H1 (cell line): Measurements from ENCODE around the gene CD52. TPM values are rescaled to one million over a fixed set of nuclear protein-coding genes. Genes with fewer than 3 reads are reported as not detected.

Experiments
- ASH2L ChIP-seq: fragments of 200-600, 300-600 bp; sonication (generic); IDR thresholded peaks from one replicate; pipeline ENCODE4 v1.7.1; 2017; ENCODE audit warnings: low read length
- BCL11A ChIP-seq, 2 experiments: IDR thresholded peaks; one replicate each; pipeline ENCODE4 v1.6.1; 2011; ENCODE audit warnings: low read depth in 2 of 2, low read length in 2 of 2, mild to moderate bottlenecking in 2 of 2
- CHD1 ChIP-seq: IDR thresholded peaks from 2 replicates; pipeline ENCODE4 v1.6.1; 2012; ENCODE audit warnings: low read depth, low read length, improper control_type of control experiment
- EP300 ChIP-seq, 2 experiments: IDR thresholded peaks; 1 replicate in 1 of 2; 2 replicates in 1 of 2; pipeline ENCODE4 v1.6.1; 2011 to 2012; ENCODE audit warnings: low read depth in 2 of 2, low read length in 2 of 2, mild to moderate bottlenecking in 2 of 2, borderline replicate concordance in 1 of 2, inconsistent platforms in 1 of 2, moderate library complexity in 1 of 2
- FOSL1 ChIP-seq: IDR thresholded peaks from 2 replicates; pipeline ENCODE4 v1.6.1; 2011; ENCODE audit warnings: mild to moderate bottlenecking, low read depth, low read length, moderate library complexity; ENCODE audit not compliant: insufficient read depth
- GABPA ChIP-seq: IDR thresholded peaks from 2 replicates; pipeline ENCODE4 v1.6.1; 2011; ENCODE audit warnings: mild to moderate bottlenecking, low read length, moderate library complexity, borderline replicate concordance; ENCODE audit not compliant: insufficient read depth
- KDM5A ChIP-seq: fragments of 200-600 bp; IDR thresholded peaks from 2 replicates; pipeline ENCODE4 v1.7.1; 2012; ENCODE audit warnings: mild to moderate bottlenecking, low read length, inconsistent platforms, mixed read lengths
- NANOG ChIP-seq: IDR thresholded peaks from 2 replicates; pipeline ENCODE4 v1.6.1; 2011; ENCODE audit warnings: low read length, low read depth, mild to moderate bottlenecking, inconsistent platforms; ENCODE audit not compliant: insufficient read depth, poor library complexity, severe bottlenecking
- SIX5 ChIP-seq: IDR thresholded peaks from 2 replicates; pipeline ENCODE4 v1.6.1; 2011; ENCODE audit warnings: mild to moderate bottlenecking, low read depth, low read length
- TAF7 ChIP-seq: optimal IDR thresholded peaks from 2 replicates; pipeline ENCODE3; 2011; ENCODE audit warnings: low read depth, mild to moderate bottlenecking, inconsistent platforms, low read length, moderate library complexity, borderline replicate concordance
- TEAD4 ChIP-seq: IDR thresholded peaks from 2 replicates; pipeline ENCODE4 v1.6.1; 2012; ENCODE audit warnings: low read depth, low read length, inconsistent platforms, mixed read lengths
- polyA plus RNA-seq, 7 experiments: library from polyadenylated mRNA; depleted of rRNA in 3 of 7; stranded (reverse) in 5 of 7; unstranded in 2 of 7; fragments of >200 nt in 5 of 7; fragments of 200-250 nt in 2 of 7; gene quantifications; 1 replicate in 5 of 7; 2 replicates in 1 of 7; 4 replicates in 1 of 7; pipeline versions ENCODE4 v1.2.1 to v1.2.3, GENCODE V29; 2011 to 2013; ENCODE audit warnings: missing spikeins in 2 of 7, mixed read lengths in 2 of 7
- total RNA-seq: library from RNA; stranded (reverse); fragmentation: NEBNext Ultra II Directional; extraction: Animal tissue kit (Norgen Biotek cat#: 25700); gene quantifications from 2 replicates; pipeline ENCODE4 v1.2.1, GENCODE V29; 2021
- TF ChIP-seq, protein P1 (sequence below): fragments of 300-600 bp; sonication (generic); IDR thresholded peaks from 2 replicates; pipeline ENCODE4 v1.7.1; 2012; ENCODE audit warnings: low read length, moderate library complexity, mild to moderate bottlenecking, inconsistent platforms; ENCODE audit not compliant: insufficient replicate concordance

CD52 gene
- total and polyA plus RNA-seq, 2 of the 8 experiments (the other 6 are each of a cell fraction or from before 2014, with no cell fraction given), result 2.4 to 3.1 TPM

DNA sequence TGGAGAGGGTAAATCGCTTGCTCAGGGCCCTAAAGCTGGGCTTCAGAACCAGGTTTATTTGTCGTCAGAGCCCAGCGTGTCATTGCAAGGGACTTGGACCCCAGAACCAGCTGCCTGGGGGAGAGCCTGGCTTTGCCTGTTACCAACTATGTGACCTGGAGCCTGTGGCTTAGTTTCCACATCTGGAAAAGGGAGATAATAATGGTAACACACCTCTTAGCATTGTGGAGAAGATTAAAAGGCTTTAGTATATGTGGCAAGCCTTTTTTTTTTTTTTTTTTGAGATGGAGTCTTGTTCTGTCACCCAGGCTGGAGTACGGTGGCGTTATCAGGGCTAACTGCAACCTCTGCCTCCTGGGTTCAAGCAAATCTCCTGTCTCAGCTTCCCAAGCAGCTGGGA is 12.5 kb downstream of the CD52 start (continued):
- TF ChIP-seq, protein P1, sequence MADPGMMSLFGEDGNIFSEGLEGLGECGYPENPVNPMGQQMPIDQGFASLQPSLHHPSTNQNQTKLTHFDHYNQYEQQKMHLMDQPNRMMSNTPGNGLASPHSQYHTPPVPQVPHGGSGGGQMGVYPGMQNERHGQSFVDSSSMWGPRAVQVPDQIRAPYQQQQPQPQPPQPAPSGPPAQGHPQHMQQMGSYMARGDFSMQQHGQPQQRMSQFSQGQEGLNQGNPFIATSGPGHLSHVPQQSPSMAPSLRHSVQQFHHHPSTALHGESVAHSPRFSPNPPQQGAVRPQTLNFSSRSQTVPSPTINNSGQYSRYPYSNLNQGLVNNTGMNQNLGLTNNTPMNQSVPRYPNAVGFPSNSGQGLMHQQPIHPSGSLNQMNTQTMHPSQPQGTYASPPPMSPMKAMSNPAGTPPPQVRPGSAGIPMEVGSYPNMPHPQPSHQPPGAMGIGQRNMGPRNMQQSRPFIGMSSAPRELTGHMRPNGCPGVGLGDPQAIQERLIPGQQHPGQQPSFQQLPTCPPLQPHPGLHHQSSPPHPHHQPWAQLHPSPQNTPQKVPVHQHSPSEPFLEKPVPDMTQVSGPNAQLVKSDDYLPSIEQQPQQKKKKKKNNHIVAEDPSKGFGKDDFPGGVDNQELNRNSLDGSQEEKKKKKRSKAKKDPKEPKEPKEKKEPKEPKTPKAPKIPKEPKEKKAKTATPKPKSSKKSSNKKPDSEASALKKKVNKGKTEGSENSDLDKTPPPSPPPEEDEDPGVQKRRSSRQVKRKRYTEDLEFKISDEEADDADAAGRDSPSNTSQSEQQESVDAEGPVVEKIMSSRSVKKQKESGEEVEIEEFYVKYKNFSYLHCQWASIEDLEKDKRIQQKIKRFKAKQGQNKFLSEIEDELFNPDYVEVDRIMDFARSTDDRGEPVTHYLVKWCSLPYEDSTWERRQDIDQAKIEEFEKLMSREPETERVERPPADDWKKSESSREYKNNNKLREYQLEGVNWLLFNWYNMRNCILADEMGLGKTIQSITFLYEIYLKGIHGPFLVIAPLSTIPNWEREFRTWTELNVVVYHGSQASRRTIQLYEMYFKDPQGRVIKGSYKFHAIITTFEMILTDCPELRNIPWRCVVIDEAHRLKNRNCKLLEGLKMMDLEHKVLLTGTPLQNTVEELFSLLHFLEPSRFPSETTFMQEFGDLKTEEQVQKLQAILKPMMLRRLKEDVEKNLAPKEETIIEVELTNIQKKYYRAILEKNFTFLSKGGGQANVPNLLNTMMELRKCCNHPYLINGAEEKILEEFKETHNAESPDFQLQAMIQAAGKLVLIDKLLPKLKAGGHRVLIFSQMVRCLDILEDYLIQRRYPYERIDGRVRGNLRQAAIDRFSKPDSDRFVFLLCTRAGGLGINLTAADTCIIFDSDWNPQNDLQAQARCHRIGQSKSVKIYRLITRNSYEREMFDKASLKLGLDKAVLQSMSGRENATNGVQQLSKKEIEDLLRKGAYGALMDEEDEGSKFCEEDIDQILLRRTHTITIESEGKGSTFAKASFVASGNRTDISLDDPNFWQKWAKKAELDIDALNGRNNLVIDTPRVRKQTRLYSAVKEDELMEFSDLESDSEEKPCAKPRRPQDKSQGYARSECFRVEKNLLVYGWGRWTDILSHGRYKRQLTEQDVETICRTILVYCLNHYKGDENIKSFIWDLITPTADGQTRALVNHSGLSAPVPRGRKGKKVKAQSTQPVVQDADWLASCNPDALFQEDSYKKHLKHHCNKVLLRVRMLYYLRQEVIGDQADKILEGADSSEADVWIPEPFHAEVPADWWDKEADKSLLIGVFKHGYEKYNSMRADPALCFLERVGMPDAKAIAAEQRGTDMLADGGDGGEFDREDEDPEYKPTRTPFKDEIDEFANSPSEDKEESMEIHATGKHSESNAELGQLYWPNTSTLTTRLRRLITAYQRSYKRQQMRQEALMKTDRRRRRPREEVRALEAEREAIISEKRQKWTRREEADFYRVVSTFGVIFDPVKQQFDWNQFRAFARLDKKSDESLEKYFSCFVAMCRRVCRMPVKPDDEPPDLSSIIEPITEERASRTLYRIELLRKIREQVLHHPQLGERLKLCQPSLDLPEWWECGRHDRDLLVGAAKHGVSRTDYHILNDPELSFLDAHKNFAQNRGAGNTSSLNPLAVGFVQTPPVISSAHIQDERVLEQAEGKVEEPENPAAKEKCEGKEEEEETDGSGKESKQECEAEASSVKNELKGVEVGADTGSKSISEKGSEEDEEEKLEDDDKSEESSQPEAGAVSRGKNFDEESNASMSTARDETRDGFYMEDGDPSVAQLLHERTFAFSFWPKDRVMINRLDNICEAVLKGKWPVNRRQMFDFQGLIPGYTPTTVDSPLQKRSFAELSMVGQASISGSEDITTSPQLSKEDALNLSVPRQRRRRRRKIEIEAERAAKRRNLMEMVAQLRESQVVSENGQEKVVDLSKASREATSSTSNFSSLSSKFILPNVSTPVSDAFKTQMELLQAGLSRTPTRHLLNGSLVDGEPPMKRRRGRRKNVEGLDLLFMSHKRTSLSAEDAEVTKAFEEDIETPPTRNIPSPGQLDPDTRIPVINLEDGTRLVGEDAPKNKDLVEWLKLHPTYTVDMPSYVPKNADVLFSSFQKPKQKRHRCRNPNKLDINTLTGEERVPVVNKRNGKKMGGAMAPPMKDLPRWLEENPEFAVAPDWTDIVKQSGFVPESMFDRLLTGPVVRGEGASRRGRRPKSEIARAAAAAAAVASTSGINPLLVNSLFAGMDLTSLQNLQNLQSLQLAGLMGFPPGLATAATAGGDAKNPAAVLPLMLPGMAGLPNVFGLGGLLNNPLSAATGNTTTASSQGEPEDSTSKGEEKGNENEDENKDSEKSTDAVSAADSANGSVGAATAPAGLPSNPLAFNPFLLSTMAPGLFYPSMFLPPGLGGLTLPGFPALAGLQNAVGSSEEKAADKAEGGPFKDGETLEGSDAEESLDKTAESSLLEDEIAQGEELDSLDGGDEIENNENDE, result no peak
- no peak for TF ChIP-seq GABPA
- TF ChIP-seq ASH2L, result no peak
- TF ChIP-seq EP300 (IDR thresholded peaks at IDR 0.05; ENCODE audit: borderline replicate concordance in 1 of 2, low read depth in 2 of 2, low read length in 2 of 2), result no peak
- no peak for TF ChIP-seq SIX5
- TF ChIP-seq FOSL1, result no peak
- TF ChIP-seq TAF7, result no peak
- no peak for TF ChIP-seq KDM5A
- no peak for TF ChIP-seq NANOG
- no peak for TF ChIP-seq CHD1
- no peak for TF ChIP-seq BCL11A (IDR thresholded peaks at IDR 0.05; ENCODE audit: low read depth in 2 of 2, low read length in 2 of 2)
- TF ChIP-seq TEAD4, result no peak
